Esophagus squamous epithelium (tissue), 4 donors: ENCODE data around the gene RERGL.

ENCODE experiments used
- CTCF ChIP-seq, 6 experiments: fragments of 450-650 bp in 4 of 6; fragments of 200-600 bp in 2 of 6; sonication (generic) in 2 of 6; IDR thresholded peaks; one replicate each; pipeline ENCODE4 v1.5.1; 2016 to 2019; ENCODE audit warnings: antibody characterized with exemption in 6 of 6, mild to moderate bottlenecking in 4 of 6, moderate library complexity in 4 of 6
- POLR2A ChIP-seq, 4 donors: fragments of 450-650 bp; IDR thresholded peaks; one replicate each; pipeline ENCODE4 v1.6.1; 2017; ENCODE audit warnings: antibody characterized with exemption in 4 of 4, mild to moderate bottlenecking in 4 of 4, moderate library complexity in 3 of 4

GRCh38 chr12:18139254-18139653 lies 49.3 kb upstream of the RERGL start:
- TF ChIP-seq POLR2A (IDR thresholded peaks at IDR 0.05) (no peak), CTCF (IDR thresholded peaks at IDR 0.05) (no peak)
